ENCODE data around the gene BIN2. TPM values are rescaled to one million over a fixed set of nuclear protein-coding genes. Genes with fewer than 3 reads are reported as not detected.
"Not testable (repeated sequence)": the region's sequence is repeated elsewhere in the genome, so short reads cannot be mapped to it uniquely, and the experiment has no call there.

BIN2 gene
- total and polyA plus RNA-seq, 10 of the 15 experiments (the other 5 are each of a cell fraction or from before 2014, with no cell fraction given): 8.6 to 42.9 (median 32.1) TPM

- H3K4me2 ChIP-seq (ENCODE audit: control insufficient read depth, insufficient read depth); H3K79me2 ChIP-seq (ENCODE audit: control insufficient read depth, insufficient read depth, low read length); FAIRE-seq; H4K20me1 ChIP-seq (ENCODE audit: control insufficient read depth, insufficient read depth); POLR2A ChIA-PET; H3K9me3 ChIP-seq (replicated peaks; ENCODE audit: control insufficient read depth, insufficient read depth, low read length); H3K27me3 ChIP-seq (replicated peaks in 1 of 2; ENCODE audit: control insufficient read depth in 2 of 2, insufficient read depth in 2 of 2, low read length in 1 of 2); H3K9ac ChIP-seq (ENCODE audit: control insufficient read depth, insufficient read depth, low read length); H3K4me3 ChIP-seq; in situ Hi-C loops (cut with MboI); ATAC-seq; DNase-seq (ENCODE audit: low read depth, low spot score); intact Hi-C loops (cut with micrococcal nuclease; ENCODE audit: unreplicated experiment); H3K27ac ChIP-seq (ENCODE audit: control insufficient read depth, insufficient read depth); H2AFZ ChIP-seq (ENCODE audit: control insufficient read depth, low read depth, low read length); BruUV-seq (replicated peaks); RAD21 ChIA-PET (ENCODE audit: unreplicated experiment); H3K4me1 ChIP-seq (ENCODE audit: control insufficient read depth, insufficient read depth, low read length): not testable (repeated sequence)
- 89% methylated on average over 10 of the region's 10 CpGs for WGBS (ENCODE audit: insufficient coverage, insufficient replicate concordance, low lambda C conversion rate, missing lambda C conversion rate)
- H3K36me3 ChIP-seq (ENCODE audit: control insufficient read depth in 2 of 2, insufficient read depth in 2 of 2, low read length in 1 of 2): peaks cover 0 to 16% of the 10 kb centered on the region in 2 experiments; a peak in 3 of 4 replicates
- ChIA-PET SMC1A (ENCODE audit: uncharacterized antibody, unreplicated experiment) (interaction anchor here (0.8 to 0.9 kb wide), 2 partner anchors 10 to 40 kb away, joined by 3 to 5 read pairs; no protein-coding TSS in a partner anchor), CTCF (interaction anchor here (1.0 kb wide), 1 partner anchor 40 kb away, joined by 4 read pairs; no protein-coding TSS in a partner anchor)
Measured at GRCh38 chr12:51300768-51301167, 23.2 kb downstream of the BIN2 start.

DNA sequence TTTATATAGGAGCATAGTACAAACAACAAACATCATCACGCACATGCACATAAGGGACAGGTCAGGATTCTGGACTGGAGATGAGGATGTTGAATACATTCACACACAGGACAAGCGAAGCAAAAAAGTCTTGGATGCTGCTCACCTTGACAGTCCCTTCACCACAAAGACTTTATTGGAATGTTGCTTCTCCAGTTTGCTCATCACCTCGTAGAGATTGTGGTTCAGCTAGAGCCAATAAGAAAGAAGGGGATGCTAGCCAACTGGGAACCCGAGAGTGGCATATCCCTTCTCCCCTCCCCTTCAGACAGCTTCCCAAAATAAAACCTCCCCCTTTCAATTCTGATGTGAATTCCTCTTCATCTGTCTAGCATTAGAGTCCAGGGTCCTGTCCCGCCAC lies 28.3 kb downstream of the BIN2 start:
- Histone ChIP-seq H3K4me1 (ENCODE audit: control insufficient read depth, insufficient read depth, low read length) (no peaks in the 10 kb centered on the region), H2AFZ (ENCODE audit: control insufficient read depth, low read depth, low read length) (no peak overlapping the region), H3K27me3 (replicated peaks in 1 of 2; ENCODE audit: control insufficient read depth in 2 of 2, insufficient read depth in 2 of 2, low read length in 1 of 2) (no peaks in the 10 kb centered on the region), H3K4me2 (ENCODE audit: control insufficient read depth, insufficient read depth) (no peak overlapping the region), H3K27ac (ENCODE audit: control insufficient read depth, insufficient read depth) (no peak overlapping the region), H3K36me3 (ENCODE audit: control insufficient read depth in 2 of 2, insufficient read depth in 2 of 2, low read length in 1 of 2) (peaks cover 0 to 12% of the 10 kb centered on the region in 2 experiments; a peak in 2 of 4 replicates), H3K4me3 (no peak overlapping the region), H4K20me1 (ENCODE audit: control insufficient read depth, insufficient read depth) (no peaks in the 10 kb centered on the region), H3K9me3 (replicated peaks; ENCODE audit: control insufficient read depth, insufficient read depth, low read length) (no peaks in the 10 kb centered on the region), H3K9ac (ENCODE audit: control insufficient read depth, insufficient read depth, low read length) (no peak overlapping the region), H3K79me2 (ENCODE audit: control insufficient read depth, insufficient read depth, low read length) (no peaks in the 10 kb centered on the region)
- DNase-seq (ENCODE audit: low read depth, low spot score): no peak
- in situ Hi-C loops (cut with MboI): no loop called here
- 90% methylated on average over 5 of the region's 5 CpGs for WGBS (ENCODE audit: insufficient coverage, insufficient replicate concordance, low lambda C conversion rate, missing lambda C conversion rate)
- no peak for FAIRE-seq
- intact Hi-C loops (cut with micrococcal nuclease; ENCODE audit: unreplicated experiment): no loop called here
- SMC1A ChIA-PET (ENCODE audit: uncharacterized antibody, unreplicated experiment): no interaction called here
- no peak for TF ChIP-seq IKZF2 (IDR thresholded peaks at IDR 0.05)
- TF ChIP-seq KAT2A (conservative IDR thresholded peaks at IDR 0.05; ENCODE audit: control insufficient read depth, low read depth, low read length): no peak
- TF ChIP-seq, protein P1, sequence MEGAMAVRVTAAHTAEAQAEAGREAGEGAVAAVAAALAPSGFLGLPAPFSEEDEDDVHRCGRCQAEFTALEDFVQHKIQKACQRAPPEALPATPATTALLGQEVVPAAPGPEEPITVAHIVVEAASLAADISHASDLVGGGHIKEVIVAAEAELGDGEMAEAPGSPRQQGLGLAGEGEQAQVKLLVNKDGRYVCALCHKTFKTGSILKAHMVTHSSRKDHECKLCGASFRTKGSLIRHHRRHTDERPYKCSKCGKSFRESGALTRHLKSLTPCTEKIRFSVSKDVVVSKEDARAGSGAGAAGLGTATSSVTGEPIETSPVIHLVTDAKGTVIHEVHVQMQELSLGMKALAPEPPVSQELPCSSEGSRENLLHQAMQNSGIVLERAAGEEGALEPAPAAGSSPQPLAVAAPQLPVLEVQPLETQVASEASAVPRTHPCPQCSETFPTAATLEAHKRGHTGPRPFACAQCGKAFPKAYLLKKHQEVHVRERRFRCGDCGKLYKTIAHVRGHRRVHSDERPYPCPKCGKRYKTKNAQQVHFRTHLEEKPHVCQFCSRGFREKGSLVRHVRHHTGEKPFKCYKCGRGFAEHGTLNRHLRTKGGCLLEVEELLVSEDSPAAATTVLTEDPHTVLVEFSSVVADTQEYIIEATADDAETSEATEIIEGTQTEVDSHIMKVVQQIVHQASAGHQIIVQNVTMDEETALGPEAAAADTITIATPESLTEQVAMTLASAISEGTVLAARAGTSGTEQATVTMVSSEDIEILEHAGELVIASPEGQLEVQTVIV (IDR thresholded peaks at IDR 0.05; ENCODE audit: borderline replicate concordance, partially characterized antibody): no peak
- no peak for TF ChIP-seq JUND (IDR thresholded peaks at IDR 0.05; ENCODE audit: low read depth, low read length)
- TF ChIP-seq DPF2 (IDR thresholded peaks at IDR 0.05): no peak
- no peak for TF ChIP-seq WRNIP1 (IDR thresholded peaks at IDR 0.05; ENCODE audit: borderline replicate concordance, low read depth, low read length)
- TF ChIP-seq ZBED1 (IDR thresholded peaks at IDR 0.05; ENCODE audit: borderline replicate concordance): no peak
- no peak for TF ChIP-seq ZNF592 (IDR thresholded peaks at IDR 0.05)
- TF ChIP-seq EGR1 (IDR thresholded peaks at IDR 0.05; ENCODE audit: borderline replicate concordance in 1 of 2, low read depth in 2 of 2, low read length in 2 of 2): no peak
- BruUV-seq (replicated peaks): no TSS peak
- CTCF ChIA-PET: interaction anchor here (5.6 kb wide), 1 partner anchor 45 kb away, joined by 28 read pairs; no protein-coding TSS in a partner anchor
- POLR2A ChIA-PET: no interaction called here
- RAD21 ChIA-PET (ENCODE audit: unreplicated experiment): no interaction called here
- no peak for ATAC-seq
